Middle frontal gyrus (tissue), 1 donor: ENCODE measurements around the gene ALPL.
"Not testable (repeated sequence)": the region's sequence is repeated elsewhere in the genome, so short reads cannot be mapped to it uniquely, and the experiment has no call there.

Source experiments
- DNase-seq: peaks from one replicate; pipeline ENCODE4 v3.0.0-alpha.2; 2015; ENCODE audit warnings: low spot score; ENCODE audit errors: extremely low spot score

Gene ALPL

GRCh38 chr1:21559788-21560567 is 50.8 kb downstream of the ALPL start:
- DNase-seq = no peak

- DNase-seq = no peak
These were observed 51.9 kb downstream of the ALPL start for GRCh38 chr1:21560916-21561638.

- no peak for DNase-seq
These were observed 53.7 kb downstream of the ALPL start for GRCh38 chr1:21562896-21563295.

- DNase-seq = no peak
These were observed 54.7 kb downstream of the ALPL start for GRCh38 chr1:21563971-21564370.

DNA sequence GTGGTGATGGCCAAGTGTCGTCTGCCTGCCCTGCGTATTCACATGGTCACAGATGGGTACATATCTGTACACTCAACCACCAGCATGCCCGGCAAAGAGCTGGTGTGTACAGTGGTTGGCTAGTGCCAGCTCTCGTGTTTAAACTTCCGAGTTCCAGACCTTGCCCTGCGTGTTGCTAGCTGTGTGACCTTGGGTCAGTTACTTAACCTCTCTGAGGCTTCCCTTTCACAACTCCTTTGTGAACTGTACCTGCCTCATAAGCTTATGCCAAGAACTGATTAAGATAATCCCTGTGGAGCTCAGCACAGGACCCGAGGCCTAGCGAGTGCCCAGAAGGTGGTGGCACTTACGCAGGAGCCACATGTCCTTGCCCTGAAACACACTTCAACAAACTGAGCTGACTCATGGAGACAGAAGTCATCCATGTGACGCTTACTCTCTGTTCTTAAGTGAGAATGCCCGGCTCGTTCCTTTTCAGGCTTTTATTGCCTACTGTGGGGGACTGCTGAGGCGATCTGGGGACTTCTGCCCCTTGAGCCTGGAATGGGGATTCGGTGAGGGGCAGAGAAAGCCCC is 55.4 kb downstream of the ALPL start:
- DNase-seq = no peak

DNA sequence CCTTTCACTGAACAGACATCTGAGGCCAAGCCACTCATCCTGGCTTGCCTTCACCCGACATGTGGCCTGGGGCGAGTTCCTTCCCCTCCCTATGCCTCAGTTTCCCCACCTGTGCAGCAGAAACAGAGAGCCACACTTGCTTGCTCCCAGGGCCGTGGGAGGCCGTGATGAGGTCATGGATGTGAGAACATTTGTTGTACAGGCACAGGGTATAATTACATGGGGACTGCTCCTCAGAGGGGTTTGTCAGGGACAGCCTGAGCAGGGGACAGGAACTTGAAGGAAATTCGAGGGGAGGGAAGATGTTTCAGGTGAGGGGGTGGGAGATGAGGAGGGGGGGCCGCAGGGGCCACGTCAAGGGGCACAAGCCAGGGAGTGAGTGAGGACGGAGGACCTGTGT is 56.1 kb downstream of the ALPL start:
- no peak for DNase-seq

- not testable (repeated sequence) for DNase-seq
These were observed 57.1 kb downstream of the ALPL start for GRCh38 chr1:21566361-21566760.

GRCh38 chr1:21567241-21568005 is 58.2 kb downstream of the ALPL start:
- no peak for DNase-seq

GRCh38 chr1:21568006-21568746 is 59.0 kb downstream of the ALPL start:
- no peak for DNase-seq

- no peak for DNase-seq
These were observed 59.7 kb downstream of the ALPL start for GRCh38 chr1:21568809-21569385.

GRCh38 chr1:21569820-21570527 is 60.8 kb downstream of the ALPL start:
- DNase-seq = no peak

GRCh38 chr1:21570528-21570875 is 61.3 kb downstream of the ALPL start:
- DNase-seq = no peak

- DNase-seq = no peak
These were observed 61.7 kb downstream of the ALPL start for GRCh38 chr1:21570885-21571284.

DNA sequence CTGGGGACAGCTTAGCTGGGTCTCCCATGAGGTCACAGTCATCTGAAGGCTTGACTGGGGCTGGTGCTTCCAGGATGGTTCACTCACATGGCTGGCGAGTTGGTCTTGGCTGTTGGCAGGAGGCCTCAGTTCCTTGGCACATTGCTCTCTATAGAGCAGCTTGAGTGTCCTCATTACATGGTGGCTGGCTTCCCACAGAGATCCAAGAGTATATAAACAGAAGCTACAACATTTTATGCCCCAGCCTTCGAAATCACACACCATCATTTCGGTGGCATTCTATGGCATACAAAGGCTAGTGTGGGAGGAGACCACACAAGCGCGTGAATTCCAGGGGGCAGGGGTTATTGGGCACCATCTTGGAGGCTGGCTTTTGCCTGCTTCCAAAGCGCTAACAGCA is 63.0 kb downstream of the ALPL start:
- DNase-seq = no peak

DNA sequence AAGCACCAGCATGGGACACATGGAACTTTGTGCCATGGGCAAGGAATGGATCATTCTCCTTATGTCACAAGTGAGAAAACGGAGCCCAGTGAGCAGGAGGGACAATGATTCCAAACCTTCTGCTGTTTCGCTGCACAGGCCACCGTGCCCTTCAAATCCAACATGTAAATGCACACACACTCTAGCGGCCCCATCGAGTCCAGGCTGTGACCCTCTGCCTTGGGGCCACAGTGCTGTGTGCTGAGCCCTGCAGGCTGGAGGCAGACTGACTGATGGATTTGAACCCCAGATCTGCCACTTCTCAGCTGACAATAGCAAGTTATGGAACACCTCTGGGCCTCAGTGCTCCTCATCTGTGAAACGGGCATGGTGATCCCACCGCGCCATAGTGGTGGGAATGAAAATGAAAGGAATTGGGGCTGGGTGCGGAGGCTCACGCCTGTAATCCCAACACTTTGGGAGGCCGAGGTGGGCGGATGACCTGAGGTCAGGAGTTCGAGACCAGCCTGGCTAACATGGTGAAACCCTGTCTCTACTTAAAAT is 63.6 kb downstream of the ALPL start:
- DNase-seq = no peak

- DNase-seq = no peak
These were observed 64.3 kb downstream of the ALPL start for GRCh38 chr1:21573475-21573874.

DNA sequence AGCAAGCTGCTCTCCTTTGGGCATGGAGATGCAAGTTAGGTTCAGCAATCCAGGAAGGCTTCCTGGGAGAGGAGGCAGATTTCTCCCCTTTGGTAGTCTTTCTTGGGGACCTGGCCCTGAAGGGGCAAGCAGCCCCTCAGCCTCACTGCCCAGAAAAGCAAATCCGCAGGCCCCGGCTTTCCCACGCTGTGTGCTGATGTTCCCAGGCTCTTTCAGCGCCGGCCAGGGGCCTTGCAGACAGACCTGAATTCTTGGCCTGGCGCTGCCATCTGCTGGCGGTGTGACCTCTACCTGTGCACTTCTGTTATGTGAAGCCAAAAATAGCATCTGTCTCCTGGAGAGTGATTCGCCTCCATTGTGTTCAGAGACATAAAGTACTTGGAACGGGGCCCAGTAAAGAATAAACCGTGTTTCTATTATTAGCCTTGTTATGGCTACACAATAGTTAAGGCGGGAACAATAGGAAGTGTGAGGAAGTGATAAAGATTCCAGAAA is 64.8 kb downstream of the ALPL start:
- DNase-seq = no peak

- DNase-seq = no peak
These were observed 65.4 kb downstream of the ALPL start for GRCh38 chr1:21574466-21575151.

DNA sequence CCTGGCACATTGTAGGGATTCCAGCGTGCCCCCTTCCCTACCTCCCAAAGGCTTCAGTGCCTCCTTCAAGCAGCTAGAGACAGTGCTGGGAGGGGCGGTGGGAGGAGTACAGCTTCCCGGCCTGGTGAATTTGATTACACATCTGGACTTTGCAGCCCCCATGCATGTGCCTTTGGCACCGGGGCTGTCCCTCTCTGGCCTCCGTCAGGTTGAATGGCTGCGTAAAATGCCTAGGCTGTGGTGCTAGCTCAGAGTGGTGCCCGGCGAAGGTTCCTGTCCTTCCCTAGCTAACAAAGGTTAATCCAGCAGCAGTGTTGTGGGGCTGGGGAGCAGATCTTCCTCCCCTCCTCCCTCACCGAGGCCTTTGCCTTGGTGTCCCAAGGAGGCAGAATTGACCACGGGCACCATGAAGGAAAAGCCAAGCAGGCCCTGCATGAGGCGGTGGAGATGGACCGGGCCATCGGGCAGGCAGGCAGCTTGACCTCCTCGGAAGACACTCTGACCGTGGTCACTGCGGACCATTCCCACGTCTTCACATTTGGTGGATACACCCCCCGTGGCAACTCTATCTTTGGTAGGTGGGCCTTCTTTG is 66.2 kb downstream of the ALPL start:
- DNase-seq = no peak
